ENCODE data around the gene AMMECR1.
A peak's percentile ranks its signal among the peaks of the same experiment; 100 is the strongest.
"Not testable (repeated sequence)": the region's sequence is repeated elsewhere in the genome, so short reads cannot be mapped to it uniquely, and the experiment has no call there.

The AMMECR1 gene

DNA sequence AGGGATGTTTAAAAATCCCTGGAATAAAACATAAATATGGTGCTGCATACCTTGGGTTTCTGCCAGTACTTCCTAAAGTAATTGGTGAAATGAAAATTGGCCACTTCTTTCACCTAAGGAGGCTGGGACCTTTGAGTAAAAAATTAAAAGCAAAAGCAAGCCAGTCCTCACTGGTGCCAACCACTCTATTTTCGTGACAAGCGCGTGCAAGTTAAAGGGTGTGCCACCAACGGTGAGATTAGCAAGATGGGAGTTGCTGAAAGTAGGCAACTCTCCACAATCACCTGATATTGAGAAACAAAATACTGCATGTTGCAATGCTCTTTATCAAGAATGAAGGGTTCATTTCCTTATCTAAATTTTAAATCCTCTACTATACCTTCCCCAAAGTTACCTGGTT is 21.1 kb upstream of the AMMECR1 start:
- no peak overlapping the region for H3K4me3 ChIP-seq (ENCODE audit: control insufficient read depth, low read depth, low read length)
- no peak for DNase-seq (ENCODE audit: low read depth)
- TF ChIP-seq, protein P1, sequence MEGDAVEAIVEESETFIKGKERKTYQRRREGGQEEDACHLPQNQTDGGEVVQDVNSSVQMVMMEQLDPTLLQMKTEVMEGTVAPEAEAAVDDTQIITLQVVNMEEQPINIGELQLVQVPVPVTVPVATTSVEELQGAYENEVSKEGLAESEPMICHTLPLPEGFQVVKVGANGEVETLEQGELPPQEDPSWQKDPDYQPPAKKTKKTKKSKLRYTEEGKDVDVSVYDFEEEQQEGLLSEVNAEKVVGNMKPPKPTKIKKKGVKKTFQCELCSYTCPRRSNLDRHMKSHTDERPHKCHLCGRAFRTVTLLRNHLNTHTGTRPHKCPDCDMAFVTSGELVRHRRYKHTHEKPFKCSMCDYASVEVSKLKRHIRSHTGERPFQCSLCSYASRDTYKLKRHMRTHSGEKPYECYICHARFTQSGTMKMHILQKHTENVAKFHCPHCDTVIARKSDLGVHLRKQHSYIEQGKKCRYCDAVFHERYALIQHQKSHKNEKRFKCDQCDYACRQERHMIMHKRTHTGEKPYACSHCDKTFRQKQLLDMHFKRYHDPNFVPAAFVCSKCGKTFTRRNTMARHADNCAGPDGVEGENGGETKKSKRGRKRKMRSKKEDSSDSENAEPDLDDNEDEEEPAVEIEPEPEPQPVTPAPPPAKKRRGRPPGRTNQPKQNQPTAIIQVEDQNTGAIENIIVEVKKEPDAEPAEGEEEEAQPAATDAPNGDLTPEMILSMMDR (conservative IDR thresholded peaks at IDR 0.05; ENCODE audit: control insufficient read depth, insufficient read depth, low read depth, low read length): no peak

DNA sequence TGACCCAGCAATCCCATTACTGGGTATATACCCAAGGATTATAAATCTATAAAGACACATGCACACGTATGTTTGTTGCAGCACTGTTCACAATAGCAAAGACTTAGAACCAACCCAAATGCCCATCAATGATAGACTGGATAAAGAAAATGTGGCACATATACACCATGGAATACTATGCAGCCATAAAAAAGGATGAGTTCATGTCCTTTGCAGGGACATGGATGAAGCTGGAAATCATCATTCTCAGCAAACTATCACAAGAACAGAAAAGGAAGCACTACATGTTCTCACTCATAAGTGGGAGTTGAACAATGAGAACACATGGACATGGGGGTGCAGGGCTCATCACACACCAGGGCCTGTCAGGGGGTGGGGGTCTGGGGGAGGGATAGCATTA is 15.6 kb upstream of the AMMECR1 start:
- DNase-seq (ENCODE audit: low read depth); H3K4me3 ChIP-seq (ENCODE audit: control insufficient read depth, low read depth, low read length): not testable (repeated sequence)

DNA sequence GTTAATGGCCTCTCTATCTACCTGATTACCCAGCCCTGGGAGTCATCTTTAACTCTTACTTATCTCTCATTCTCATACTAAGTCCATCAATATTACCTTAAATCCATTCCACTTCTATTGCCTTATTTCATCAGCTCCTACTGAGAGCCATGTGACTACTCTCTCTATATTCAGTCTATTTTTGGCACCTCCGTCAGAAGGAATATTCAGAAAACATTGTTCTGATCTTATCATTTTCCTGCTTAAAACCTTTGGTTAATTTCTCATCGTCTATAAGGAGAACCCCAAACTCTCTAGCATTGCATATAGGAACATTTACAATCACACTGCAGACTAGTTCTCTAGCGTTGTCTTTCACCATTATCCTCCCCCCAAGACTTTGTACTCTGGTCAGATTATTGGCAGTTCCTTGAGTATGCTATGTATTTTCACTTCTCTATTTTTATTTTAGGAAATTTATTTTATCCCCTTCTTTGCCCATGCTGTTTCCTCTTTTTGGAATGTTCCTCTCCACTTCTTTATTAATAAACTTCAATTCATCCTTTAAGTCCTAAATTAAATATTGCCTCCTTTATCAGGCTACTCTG is 13.7 kb upstream of the AMMECR1 start:
- TF ChIP-seq, protein P1 (conservative IDR thresholded peaks at IDR 0.05; ENCODE audit: control insufficient read depth, insufficient read depth, low read depth, low read length): no peak
- H3K4me3 ChIP-seq (ENCODE audit: control insufficient read depth, low read depth, low read length): no peak overlapping the region
- DNase-seq (ENCODE audit: low read depth): no peak

DNA sequence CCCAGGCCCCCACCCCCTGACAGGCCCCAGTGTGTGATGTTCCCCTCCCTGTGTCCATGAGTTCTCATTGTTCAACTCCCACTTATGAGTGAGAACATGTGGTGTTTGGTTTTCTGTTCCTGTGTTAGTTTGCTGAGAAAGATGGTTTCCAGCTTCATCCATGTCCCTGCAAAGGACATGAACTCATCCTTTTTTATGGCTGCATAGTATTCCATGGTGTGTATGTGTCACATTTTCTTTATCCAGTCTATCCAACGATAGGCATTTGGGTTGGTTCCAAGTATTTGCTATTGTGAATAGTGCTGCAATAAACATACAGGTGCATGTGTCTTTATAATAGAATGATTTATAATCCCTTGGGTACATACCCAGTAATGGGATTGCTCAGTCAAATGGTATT is 10.7 kb upstream of the AMMECR1 start:
- not testable (repeated sequence) for DNase-seq (ENCODE audit: low read depth); H3K4me3 ChIP-seq (ENCODE audit: control insufficient read depth, low read depth, low read length)

DNA sequence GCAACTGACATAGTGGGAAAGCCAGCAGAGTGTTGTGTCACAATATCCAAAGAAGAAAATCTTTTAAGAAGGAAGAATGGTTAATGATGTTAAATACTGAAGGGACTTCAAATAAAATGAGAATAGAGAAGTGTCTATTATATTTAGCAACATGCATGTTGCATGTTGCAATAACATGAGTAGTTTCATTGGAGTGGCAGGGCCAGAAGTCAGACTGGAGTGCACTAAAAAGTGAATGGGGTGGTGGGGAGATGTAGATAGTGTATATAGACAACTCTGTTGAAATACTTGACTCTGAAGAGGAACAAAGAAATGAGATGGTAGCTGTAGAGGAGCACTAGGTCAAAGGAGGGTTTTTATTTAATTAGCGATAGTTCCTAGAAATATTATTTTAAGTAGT is 9.5 kb upstream of the AMMECR1 start:
- DNase-seq (ENCODE audit: low read depth): no peak
- TF ChIP-seq, protein P1 (conservative IDR thresholded peaks at IDR 0.05; ENCODE audit: control insufficient read depth, insufficient read depth, low read depth, low read length): no peak
- H3K4me3 ChIP-seq (ENCODE audit: control insufficient read depth, low read depth, low read length): no peak overlapping the region

DNA sequence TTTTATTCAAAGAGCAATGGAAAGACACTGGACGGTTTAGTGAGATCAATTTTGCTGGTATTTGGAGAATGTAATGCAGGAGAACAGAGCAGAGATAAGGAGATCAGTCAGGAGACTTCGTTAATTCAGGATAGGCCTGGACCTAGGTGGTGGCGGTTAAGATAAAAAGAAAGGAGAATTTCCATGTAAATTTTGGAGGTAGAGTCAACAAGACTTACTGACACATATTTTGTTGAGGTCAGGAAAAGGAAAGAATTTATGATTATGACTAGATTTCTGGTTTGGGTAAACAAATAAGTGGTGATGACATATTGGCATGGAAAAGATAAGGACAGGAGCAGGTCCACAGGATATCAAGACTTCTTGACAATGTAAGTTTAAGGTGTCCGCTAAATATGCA is 8.8 kb upstream of the AMMECR1 start:
- no peak overlapping the region for H3K4me3 ChIP-seq (ENCODE audit: control insufficient read depth, low read depth, low read length)
- no peak for DNase-seq (ENCODE audit: low read depth)

DNA sequence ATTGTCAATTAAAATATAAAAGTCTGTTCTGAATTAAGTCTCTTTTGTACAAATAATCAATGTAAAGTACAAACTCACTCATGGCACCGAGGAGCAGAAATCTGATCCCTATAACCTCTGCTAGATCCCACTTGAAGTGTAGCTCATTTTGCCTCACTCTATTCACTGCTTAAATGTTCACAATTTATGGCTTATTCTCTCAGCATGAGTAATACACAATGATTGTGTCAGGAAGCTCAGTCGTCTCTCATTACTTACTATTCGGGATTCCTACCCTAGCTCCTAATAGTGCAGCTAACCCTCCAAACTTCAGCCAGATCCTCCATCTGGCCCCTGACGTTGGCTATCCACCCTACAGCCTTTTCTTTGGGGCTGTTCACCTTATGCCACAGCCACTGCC is 4.7 kb upstream of the AMMECR1 start:
- no peak overlapping the region for H3K4me3 ChIP-seq (ENCODE audit: control insufficient read depth, low read depth, low read length)
- TF ChIP-seq, protein P1 (conservative IDR thresholded peaks at IDR 0.05; ENCODE audit: control insufficient read depth, insufficient read depth, low read depth, low read length): no peak
- peak; percentile 49 for DNase-seq (ENCODE audit: low read depth)

More for the DNA sequence above, 8.8 kb upstream of the AMMECR1 start:
- TF ChIP-seq, protein P1 (conservative IDR thresholded peaks at IDR 0.05; ENCODE audit: control insufficient read depth, insufficient read depth, low read depth, low read length): no peak

DNA sequence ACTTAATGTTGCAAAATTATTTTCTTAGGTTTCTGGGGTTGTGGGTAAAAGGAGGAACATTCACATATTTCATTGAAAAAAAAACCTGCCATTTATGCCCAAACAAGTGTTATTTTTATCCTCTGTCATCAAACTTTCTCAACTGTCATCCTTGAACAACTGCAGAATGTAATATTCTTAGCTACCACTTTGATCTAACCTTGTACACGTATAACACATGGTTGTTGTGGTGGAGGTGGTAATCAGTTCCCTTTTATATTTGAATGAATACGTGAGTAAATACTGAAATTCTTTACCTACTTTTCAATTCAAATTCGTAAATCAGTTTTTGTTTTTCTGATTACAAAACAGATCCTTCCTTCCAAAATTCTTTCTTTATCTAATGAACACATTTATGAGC is 3.8 kb upstream of the AMMECR1 start:
- no peak for DNase-seq (ENCODE audit: low read depth)
- TF ChIP-seq, protein P1 (conservative IDR thresholded peaks at IDR 0.05; ENCODE audit: control insufficient read depth, insufficient read depth, low read depth, low read length): no peak
- no peak overlapping the region for H3K4me3 ChIP-seq (ENCODE audit: control insufficient read depth, low read depth, low read length)
